OCI-LY1 (cell line): ENCODE measurements around the gene BLID.

Experiments used
- H2AFZ ChIP-seq: fragments of 200-600 bp; sonication (generic), shearing (Covaris generic); 2 replicates; pipeline ENCODE4 v1.6.0; 2014; ENCODE audit warnings: antibody characterized with exemption, mild to moderate bottlenecking, low read length
- H3F3A ChIP-seq: fragments of 200-600 bp; sonication (generic), shearing (Covaris generic); 2 replicates; pipeline ENCODE4 v1.6.0; 2014; ENCODE audit warnings: mild to moderate bottlenecking, antibody characterized with exemption, low read length, moderate library complexity; ENCODE audit not compliant: insufficient read depth
- H3K27ac ChIP-seq: fragments of 200-600 bp; sonication (generic); 2 replicates; pipeline ENCODE4 v1.5.1; 2014; ENCODE audit warnings: low read length, mixed run types, mild to moderate bottlenecking, low read depth; ENCODE audit not compliant: poor library complexity, severe bottlenecking
- H3K27me3 ChIP-seq: fragments of 200-600 bp; sonication (generic); 2 replicates; pipeline ENCODE4 v1.6.0; 2014; ENCODE audit warnings: antibody characterized with exemption, mild to moderate bottlenecking, low read length, moderate library complexity; ENCODE audit not compliant: insufficient read depth
- H3K36me3 ChIP-seq: fragments of 200-600 bp; sonication (generic); 2 replicates; pipeline ENCODE4 v1.6.1; 2014; ENCODE audit warnings: mild to moderate bottlenecking, antibody characterized with exemption, low read length, moderate library complexity, mixed read lengths; ENCODE audit not compliant: insufficient read depth
- H3K4me1 ChIP-seq: fragments of 200-600 bp; sonication (generic); 2 replicates; pipeline ENCODE4 v1.5.1; 2014; ENCODE audit warnings: mild to moderate bottlenecking, low read length, moderate library complexity; ENCODE audit not compliant: insufficient read depth, severe bottlenecking
- H3K4me2 ChIP-seq: fragments of 200-600 bp; sonication (generic), shearing (Covaris generic); 2 replicates; pipeline ENCODE4 v1.6.1; 2014; ENCODE audit warnings: low read length
- H3K4me3 ChIP-seq: fragments of 200-600 bp; sonication (generic); 2 replicates; pipeline ENCODE4 v1.5.1; 2014; ENCODE audit warnings: low read length, low read depth, mild to moderate bottlenecking, mixed read lengths; ENCODE audit not compliant: poor library complexity, severe bottlenecking
- H3K79me2 ChIP-seq: fragments of 200-600 bp; shearing (Covaris generic); 2 replicates; pipeline ENCODE4 v1.6.1; 2016; ENCODE audit warnings: mixed run types, low read length, mixed read lengths; ENCODE audit not compliant: insufficient read depth
- H3K9ac ChIP-seq: fragments of 200-600 bp; sonication (generic), shearing (Covaris generic); 2 replicates; pipeline ENCODE4 v1.6.1; 2014; ENCODE audit warnings: mild to moderate bottlenecking, low read length, mixed read lengths
- H3K9me2 ChIP-seq: fragments of 200-600 bp; sonication (generic), shearing (Covaris generic); 2 replicates; pipeline ENCODE4 v1.6.1; 2014; ENCODE audit warnings: low read depth, mild to moderate bottlenecking, low read length, mixed read lengths
- H3K9me3 ChIP-seq: fragments of 200-600 bp; shearing (Covaris generic); 2 replicates; pipeline ENCODE4 v1.6.1; 2014; ENCODE audit warnings: low read length, mixed read lengths
- H4K20me1 ChIP-seq: fragments of 200-600 bp; sonication (generic), shearing (Covaris generic); 2 replicates; pipeline ENCODE4 v1.6.0; 2016; ENCODE audit warnings: mild to moderate bottlenecking, low read length; ENCODE audit not compliant: insufficient read depth
- CTCF ChIP-seq: fragments of 200-600 bp; sonication (generic), shearing (Covaris generic); IDR thresholded peaks from 2 replicates; pipeline ENCODE4 v1.5.1; 2017; ENCODE audit warnings: mild to moderate bottlenecking, antibody characterized with exemption, low read length, moderate library complexity, mixed read lengths
- EZH2 ChIP-seq: fragments of 200-600 bp; sonication (generic), shearing (Covaris generic); IDR thresholded peaks from 2 replicates; pipeline ENCODE4 v1.8.0; 2017; ENCODE audit warnings: borderline replicate concordance, mixed run types, mild to moderate bottlenecking, antibody characterized with exemption, low read length, moderate library complexity, mixed read lengths

Gene BLID

GRCh38 chr11:122153746-122154145 is 37.7 kb upstream of the BLID start:
- Histone ChIP-seq H3K4me1 (no peaks in the 10 kb centered on the region), H3K9me2 (no peaks in the 10 kb centered on the region), H2AFZ (no peak overlapping the region), H3F3A (no peaks in the 10 kb centered on the region), H3K27me3 (no peaks in the 10 kb centered on the region), H3K79me2 (no peaks in the 10 kb centered on the region), H3K9me3 (no peaks in the 10 kb centered on the region), H3K4me3 (no peak overlapping the region), H4K20me1 (no peaks in the 10 kb centered on the region), H3K4me2 (no peak overlapping the region), H3K36me3 (no peaks in the 10 kb centered on the region), H3K27ac (no peak overlapping the region), H3K9ac (no peak overlapping the region)
- TF ChIP-seq CTCF (no peak), EZH2 (no peak)

- H3K4me1 ChIP-seq: no peaks in the 10 kb centered on the region
- no peak overlapping the region for H2AFZ ChIP-seq
- no peaks in the 10 kb centered on the region for H3F3A ChIP-seq
- H3K9me2 ChIP-seq: no peaks in the 10 kb centered on the region
- H3K4me2 ChIP-seq: no peak overlapping the region
- H3K9ac ChIP-seq: no peak overlapping the region
- H4K20me1 ChIP-seq: no peaks in the 10 kb centered on the region
- no peak overlapping the region for H3K4me3 ChIP-seq
- no peaks in the 10 kb centered on the region for H3K9me3 ChIP-seq
- no peaks in the 10 kb centered on the region for H3K79me2 ChIP-seq
- no peak overlapping the region for H3K27ac ChIP-seq
- no peaks in the 10 kb centered on the region for H3K27me3 ChIP-seq
- no peaks in the 10 kb centered on the region for H3K36me3 ChIP-seq
- TF ChIP-seq EZH2: no peak
- TF ChIP-seq CTCF: no peak
These were observed 34.5 kb upstream of the BLID start for GRCh38 chr11:122150216-122151124.

- Histone ChIP-seq H3K9me3 (no peaks in the 10 kb centered on the region), H3K36me3 (no peaks in the 10 kb centered on the region), H3K4me2 (no peak overlapping the region), H3K9me2 (no peaks in the 10 kb centered on the region), H3K27ac (no peak overlapping the region), H3F3A (no peaks in the 10 kb centered on the region), H4K20me1 (no peaks in the 10 kb centered on the region), H3K79me2 (no peaks in the 10 kb centered on the region), H2AFZ (no peak overlapping the region), H3K27me3 (no peaks in the 10 kb centered on the region), H3K9ac (no peak overlapping the region), H3K4me3 (no peak overlapping the region), H3K4me1 (no peaks in the 10 kb centered on the region)
- TF ChIP-seq EZH2 (no peak), CTCF (no peak)
These were observed 33.2 kb upstream of the BLID start for GRCh38 chr11:122149202-122149601.
